ENCODE data around the gene FGA. TPM values are rescaled to one million over a fixed set of nuclear protein-coding genes. Genes with fewer than 3 reads are reported as not detected.

Gene FGA
- total RNA-seq, 1 experiment from 2014 or later: 3.9 TPM

GRCh38 chr4:154616287-154616686 lies 25.7 kb upstream of the FGA start:
- no peak overlapping the region for H2AFZ ChIP-seq (ENCODE audit: low read depth, low read length, poor library complexity, severe bottlenecking)
- POLR2A ChIA-PET: no interaction called here
- BruUV-seq (replicated peaks): no TSS peak

More at GRCh38 chr4:154616287-154616686, 25.7 kb upstream of the FGA start:
- intact Hi-C loops (cut with micrococcal nuclease): loop anchor here (10.0 kb wide), 1 partner anchor 841 kb away; no protein-coding TSS in a partner anchor
- no peak overlapping the region for H3K27ac ChIP-seq (ENCODE audit: low read depth, low read length)
- H3K9ac ChIP-seq (ENCODE audit: low read length): no peak overlapping the region
- H3K36me3 ChIP-seq (ENCODE audit: control insufficient read depth in 1 of 2, insufficient read depth in 2 of 2, low read length in 2 of 2): no peaks in the 10 kb centered on the region
- ATAC-seq (no peak), DNase-seq (ENCODE audit: low read depth, low spot score) (no peak)
- ChIA-PET RAD21 (ENCODE audit: low non-redundant PET in 1 of 2, low total read pairs in 2 of 2, uncharacterized antibody in 2 of 2, unreplicated experiment in 2 of 2) (no interaction called here), CTCF (interaction anchor here (0.7 to 0.8 kb wide), 2 partner anchors 57 to 64 kb away, joined by 3 read pairs; no protein-coding TSS in a partner anchor)
- H3K4me1 ChIP-seq (ENCODE audit: control insufficient read depth in 1 of 2, insufficient read depth in 2 of 2, low read length in 2 of 2): no peaks in the 10 kb centered on the region
- H3K9me2 ChIP-seq (ENCODE audit: insufficient read depth): no peaks in the 10 kb centered on the region
- H3K4me2 ChIP-seq (ENCODE audit: low read length): no peak overlapping the region
- H3K4me3 ChIP-seq (replicated peaks in 1 of 2; ENCODE audit: low read depth in 1 of 2, low read length in 2 of 2): no peak overlapping the region
- H3K79me2 ChIP-seq (ENCODE audit: insufficient read depth, low read length): no peaks in the 10 kb centered on the region
- no peaks in the 10 kb centered on the region for H4K20me1 ChIP-seq (ENCODE audit: insufficient read depth)
- TF ChIP-seq ZBTB33 (IDR thresholded peaks at IDR 0.05; ENCODE audit: extremely low read depth, insufficient replicate concordance, low read length): no peak
- TF ChIP-seq SRF (IDR thresholded peaks at IDR 0.05; ENCODE audit: low read depth): no peak
- no peak for TF ChIP-seq RAD21 (IDR thresholded peaks at IDR 0.05; ENCODE audit: low read depth)
- no peak for TF ChIP-seq JUND (IDR thresholded peaks at IDR 0.05)
- no peak for TF ChIP-seq EZH2 (IDR thresholded peaks at IDR 0.05)
- TF ChIP-seq YY1 (IDR thresholded peaks at IDR 0.05; ENCODE audit: extremely low read depth, insufficient replicate concordance, low read depth, low read length): no peak
- TF ChIP-seq POLR2A (IDR thresholded peaks at IDR 0.05; ENCODE audit: borderline replicate concordance, extremely low read depth, insufficient read depth, insufficient read length): no peak
- no peak for TF ChIP-seq REST (IDR thresholded peaks at IDR 0.05; ENCODE audit: low read depth)
- no peak for TF ChIP-seq CBX3 (IDR thresholded peaks at IDR 0.05; ENCODE audit: low read depth)
- TF ChIP-seq SIN3A (IDR thresholded peaks at IDR 0.05; ENCODE audit: low read depth): no peak
- no peak for TF ChIP-seq CTCF (IDR thresholded peaks at IDR 0.05 in 2 of 3, conservative IDR thresholded peaks at IDR 0.05 in 1 of 3; ENCODE audit: borderline replicate concordance in 1 of 3, insufficient read depth in 1 of 3, low read depth in 2 of 3, low read length in 2 of 3)
- TF ChIP-seq EZH2phosphoT487 (IDR thresholded peaks at IDR 0.05; ENCODE audit: borderline replicate concordance): no peak
- no peak for TF ChIP-seq FOSL1 (IDR thresholded peaks at IDR 0.05; ENCODE audit: low read depth)
- no peak for TF ChIP-seq CEBPB (IDR thresholded peaks at IDR 0.05; ENCODE audit: low read depth)
- TF ChIP-seq SP1 (IDR thresholded peaks at IDR 0.05; ENCODE audit: low read depth): no peak
- TF ChIP-seq MAX (IDR thresholded peaks at IDR 0.05): no peak
- no peak for TF ChIP-seq POLR2AphosphoS5 (IDR thresholded peaks at IDR 0.05; ENCODE audit: low read depth, low read length)
- no peak for TF ChIP-seq ZNF274 (IDR thresholded peaks at IDR 0.05; ENCODE audit: low read depth, low read length)
- no peak for TF ChIP-seq ELF1 (IDR thresholded peaks at IDR 0.05; ENCODE audit: borderline replicate concordance, low read depth)
- TF ChIP-seq ZFX (IDR thresholded peaks at IDR 0.05): no peak
- no peaks in the 10 kb centered on the region for H3K9me3 ChIP-seq (ENCODE audit: control insufficient read depth in 1 of 2, insufficient read depth in 1 of 2, low read depth in 1 of 2, low read length in 2 of 2)
- no peaks in the 10 kb centered on the region for H3K27me3 ChIP-seq (ENCODE audit: insufficient read depth, low read length)
